Spleen (tissue), 7 donors: ENCODE results near the gene SKI.
A peak's percentile ranks its signal among the peaks of the same experiment; 100 is the strongest.

Source experiments
- CTCF ChIP-seq, 11 experiments: fragments of 200-600 bp in 7 of 11; fragments of 450-650 bp in 4 of 11; sonication (generic) in 4 of 11; IDR thresholded peaks in 8 of 11; conservative IDR thresholded peaks in 3 of 11; 1 replicate in 7 of 11; 2 replicates in 4 of 11; pipeline versions ENCODE4 v1.4.0 to v1.8.0; 2016 to 2021; ENCODE audit warnings: antibody characterized with exemption in 11 of 11, inconsistent platforms in 4 of 11, mild to moderate bottlenecking in 1 of 11
- POLR2A ChIP-seq, 3 donors: fragments of 450-650 bp; IDR thresholded peaks; one replicate each; pipeline ENCODE4 v1.5.1; 2017; ENCODE audit warnings: antibody characterized with exemption in 3 of 3, mild to moderate bottlenecking in 1 of 3
- POLR2AphosphoS5 ChIP-seq, 3 donors: sonication (generic); formaldehyde crosslinking; IDR thresholded peaks; one replicate each; pipeline ENCODE4 v1.5.1; 2017; ENCODE audit warnings: antibody characterized with exemption in 3 of 3
- donor health status: DM: no; HTN: no; CAD: no; lungs with moderate emphysema.
- donor health status: DM: no; HTN: no; CAD: no.
- donor health status: DM: no; HTN: no; CAD: no.

GRCh38 chr1:2213576-2214505 lies 14.3 kb upstream of the SKI start:
- TF ChIP-seq POLR2AphosphoS5 (IDR thresholded peaks at IDR 0.05) (peak in 1 of 3 donors; percentile 8), CTCF (IDR thresholded peaks at IDR 0.05 in 8 of 11, conservative IDR thresholded peaks at IDR 0.05 in 3 of 11) (no peak), POLR2A (IDR thresholded peaks at IDR 0.05) (no peak)
